Esophagus (tissue), 2 donors: ENCODE data around the gene HIGD1C. TPM values are rescaled to one million over a fixed set of nuclear protein-coding genes. Genes with fewer than 3 reads are reported as not detected.
A peak's percentile ranks its signal among the peaks of the same experiment; 100 is the strongest.
"Not testable (repeated sequence)": the region's sequence is repeated elsewhere in the genome, so short reads cannot be mapped to it uniquely, and the experiment has no call there.

ENCODE experiments used
- H3K27ac ChIP-seq, 2 donors: one replicate each; pipeline ENCODE4 v1.5.1; 2013; ENCODE audit warnings: low read depth in 2 of 2, mild to moderate bottlenecking in 2 of 2, inconsistent platforms in 1 of 2, low read length in 1 of 2, moderate library complexity in 1 of 2
- H3K27me3 ChIP-seq, 2 donors: one replicate each; pipeline ENCODE4 v1.6.1; 2013; ENCODE audit warnings: low read length in 2 of 2, control low read depth in 1 of 2, mild to moderate bottlenecking in 1 of 2; ENCODE audit not compliant: insufficient read depth in 2 of 2, control insufficient read depth in 1 of 2
- H3K36me3 ChIP-seq, 2 donors: one replicate each; pipeline ENCODE4 v1.6.1; 2013; ENCODE audit warnings: low read length in 1 of 2; ENCODE audit not compliant: control insufficient read depth in 2 of 2, insufficient read depth in 2 of 2
- H3K4me1 ChIP-seq, 2 donors: one replicate each; pipeline ENCODE4 v1.6.1; 2013; ENCODE audit warnings: low read length in 1 of 2; ENCODE audit not compliant: control insufficient read depth in 2 of 2, insufficient read depth in 2 of 2
- H3K4me3 ChIP-seq, 2 donors: one replicate each; pipeline ENCODE4 v1.5.1; 2013; ENCODE audit warnings: low read length in 2 of 2, mild to moderate bottlenecking in 2 of 2, low read depth in 1 of 2, moderate library complexity in 1 of 2
- H3K9me3 ChIP-seq, 2 donors: one replicate each; pipeline ENCODE4 v1.6.1; 2013; ENCODE audit warnings: mild to moderate bottlenecking in 2 of 2, low read depth in 1 of 2, low read length in 1 of 2, moderate library complexity in 1 of 2; ENCODE audit not compliant: control insufficient read depth in 2 of 2, insufficient read depth in 1 of 2
- WGBS, 2 donors: extraction: QIAGEN DNeasy Blood & Tissue Kit; methylation state at CpG; one replicate each; pipeline ENCODE4 v1.1.7; 2013; 5-methylcytosine and 5-hydroxymethylcytosine counted together
- polyA plus RNA-seq, 2 donors: library from polyadenylated mRNA; stranded (reverse); fragments of 200-250 nt; gene quantifications; one replicate each; pipeline ENCODE4 v1.2.3, GENCODE V29; 2013
- donor health status: healthy with polysubstance abuse.
- donor health status: Bipolar disorder and iron deficiency.

HIGD1C gene
- polyA plus RNA-seq, 2 donors = not detected

GRCh38 chr12:50929831-50930230 lies 22.5 kb upstream of the HIGD1C start:
- WGBS, 2 donors = 90 to 91% methylated on average over 3 of the region's 3 CpGs
- no peaks in the 10 kb centered on the region for H3K9me3 ChIP-seq
- no peak overlapping the region for H3K4me3 ChIP-seq
- no peak overlapping the region for H3K27ac ChIP-seq
- H3K4me1 ChIP-seq = peaks cover 2 to 7% of the 10 kb centered on the region in 2 donors
- no peaks in the 10 kb centered on the region for H3K27me3 ChIP-seq
- peaks cover 3 to 4% of the 10 kb centered on the region in 2 donors for H3K36me3 ChIP-seq

DNA sequence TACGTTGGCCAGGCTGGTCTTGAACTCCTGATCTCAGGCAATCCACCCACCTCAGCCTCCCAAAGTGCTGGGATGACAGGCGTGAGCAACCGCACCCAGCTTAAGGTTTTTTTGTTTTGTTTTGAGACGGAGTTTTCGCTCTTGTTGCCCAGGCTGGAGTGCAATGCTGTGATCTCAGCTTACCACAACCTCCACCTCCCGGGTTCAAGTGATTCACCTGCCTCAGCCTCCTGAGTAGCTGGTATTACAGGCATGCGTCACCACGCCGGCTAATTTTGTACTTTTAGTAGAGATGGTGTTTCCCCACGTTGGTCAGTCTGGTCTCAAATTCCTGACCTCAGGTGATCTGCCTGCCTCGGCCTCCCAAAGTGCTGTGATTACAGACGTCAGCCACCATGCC lies 21.9 kb upstream of the HIGD1C start:
- H3K9me3 ChIP-seq, H3K4me1 ChIP-seq, H3K4me3 ChIP-seq, H3K27ac ChIP-seq, H3K27me3 ChIP-seq, H3K36me3 ChIP-seq: not testable (repeated sequence)
- WGBS, 2 donors = 85 to 90% methylated on average over 12 of the region's 12 CpGs

DNA sequence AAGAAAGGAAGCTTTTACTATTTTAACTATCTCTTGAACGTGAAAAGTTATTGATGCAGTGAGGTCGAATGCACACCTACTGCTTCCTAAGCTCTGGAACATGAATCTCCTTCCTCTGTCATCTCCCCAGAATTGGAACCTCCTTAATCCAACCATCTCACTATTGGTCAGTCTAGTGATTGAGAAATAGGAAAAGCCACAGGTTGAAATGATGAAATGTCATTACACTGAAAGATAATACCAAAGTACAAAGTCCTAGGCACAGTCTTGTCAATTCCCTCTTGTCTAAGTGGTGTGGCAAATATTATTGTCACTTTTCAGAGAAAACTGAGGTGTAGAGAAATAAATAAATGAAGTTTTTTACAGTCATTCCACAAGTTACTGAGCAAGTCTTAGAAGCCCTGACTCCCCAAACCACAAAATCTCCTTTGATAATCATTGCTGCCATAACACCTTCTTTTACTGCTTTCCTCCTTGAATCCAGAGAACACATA lies 19.5 kb upstream of the HIGD1C start:
- Histone ChIP-seq H3K4me3 (no peak overlapping the region), H3K36me3 (peaks cover 3 to 4% of the 10 kb centered on the region in 2 donors), H3K4me1 (peaks cover under 1 to 12% of the 10 kb centered on the region in 2 donors), H3K27me3 (no peaks in the 10 kb centered on the region), H3K27ac (no peak overlapping the region), H3K9me3 (peaks cover 0 to 3% of the 10 kb centered on the region in 2 donors)
- 57 to 88% methylated on average over 2 of the region's 2 CpGs for WGBS, 2 donors

GRCh38 chr12:50933459-50934124 lies 18.8 kb upstream of the HIGD1C start:
- H3K36me3 ChIP-seq = peaks cover 0 to 4% of the 10 kb centered on the region in 2 donors
- H3K4me1 ChIP-seq = peaks cover 0 to 9% of the 10 kb centered on the region in 2 donors
- H3K4me3 ChIP-seq = no peak overlapping the region
- peaks cover 0 to 3% of the 10 kb centered on the region in 2 donors for H3K9me3 ChIP-seq
- WGBS, 2 donors = 87 to 94% methylated on average over 2 of the region's 2 CpGs
- peak overlapping the region in 1 of 2 donors; percentile 86 for H3K27ac ChIP-seq
- H3K27me3 ChIP-seq = no peaks in the 10 kb centered on the region

GRCh38 chr12:50934371-50934851 lies 17.9 kb upstream of the HIGD1C start:
- WGBS, 2 donors = 21 to 30% methylated on average over 3 of the region's 3 CpGs
- H3K27me3 ChIP-seq = no peaks in the 10 kb centered on the region
- peaks cover 0 to 3% of the 10 kb centered on the region in 2 donors for H3K9me3 ChIP-seq
- peaks cover 0 to 4% of the 10 kb centered on the region in 2 donors for H3K36me3 ChIP-seq
- H3K4me3 ChIP-seq = no peak overlapping the region
- peaks cover 0 to 9% of the 10 kb centered on the region in 2 donors for H3K4me1 ChIP-seq
- H3K27ac ChIP-seq = peak overlapping the region; percentile 71 to 86

DNA sequence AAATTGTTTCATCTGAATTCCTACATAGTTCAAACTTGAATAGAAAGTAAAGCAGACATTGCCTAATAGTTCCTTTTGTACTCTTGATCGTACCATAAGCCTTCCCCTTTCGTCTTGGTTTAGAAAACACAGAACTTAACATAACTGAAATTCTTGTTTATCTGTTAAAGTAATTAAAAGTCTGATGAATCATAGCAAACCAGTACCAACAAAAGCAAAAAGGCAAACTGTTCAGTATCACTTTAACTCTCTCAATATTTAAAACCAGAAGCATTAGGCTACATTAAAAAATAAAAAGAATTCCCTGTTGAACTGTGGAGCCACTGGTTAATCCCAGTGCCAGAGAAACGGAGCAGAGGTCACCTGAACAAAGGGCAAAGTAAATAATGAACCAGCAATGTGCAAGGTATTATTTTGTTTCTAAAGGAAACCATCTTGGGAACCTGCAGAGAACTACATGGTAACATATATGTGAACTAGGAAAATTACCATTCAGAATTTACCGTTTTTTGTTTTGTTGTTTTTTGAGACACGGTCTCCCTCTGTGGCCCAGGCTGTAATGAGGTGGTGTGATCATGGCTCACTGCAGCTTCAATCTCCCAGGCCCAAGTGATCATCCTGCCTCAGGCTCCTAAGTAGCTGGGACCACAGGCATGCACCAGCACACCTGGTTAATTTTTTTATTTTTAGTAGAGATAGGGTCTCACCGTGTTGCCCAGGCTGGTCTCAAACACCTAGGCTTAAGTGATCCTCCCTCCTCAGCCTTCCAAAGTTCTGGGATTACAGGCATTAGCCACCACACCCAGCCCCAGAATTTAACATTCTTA lies 17.1 kb upstream of the HIGD1C start:
- Histone ChIP-seq H3K9me3 (peaks cover 0 to 3% of the 10 kb centered on the region in 2 donors), H3K4me1 (peaks cover 0 to 9% of the 10 kb centered on the region in 2 donors), H3K27ac (peak overlapping the region; percentile 40 to 72), H3K4me3 (no peak overlapping the region), H3K36me3 (peaks cover 0 to 4% of the 10 kb centered on the region in 2 donors), H3K27me3 (no peaks in the 10 kb centered on the region)
- WGBS, 2 donors = 37 to 39% methylated on average over 6 of the region's 6 CpGs

DNA sequence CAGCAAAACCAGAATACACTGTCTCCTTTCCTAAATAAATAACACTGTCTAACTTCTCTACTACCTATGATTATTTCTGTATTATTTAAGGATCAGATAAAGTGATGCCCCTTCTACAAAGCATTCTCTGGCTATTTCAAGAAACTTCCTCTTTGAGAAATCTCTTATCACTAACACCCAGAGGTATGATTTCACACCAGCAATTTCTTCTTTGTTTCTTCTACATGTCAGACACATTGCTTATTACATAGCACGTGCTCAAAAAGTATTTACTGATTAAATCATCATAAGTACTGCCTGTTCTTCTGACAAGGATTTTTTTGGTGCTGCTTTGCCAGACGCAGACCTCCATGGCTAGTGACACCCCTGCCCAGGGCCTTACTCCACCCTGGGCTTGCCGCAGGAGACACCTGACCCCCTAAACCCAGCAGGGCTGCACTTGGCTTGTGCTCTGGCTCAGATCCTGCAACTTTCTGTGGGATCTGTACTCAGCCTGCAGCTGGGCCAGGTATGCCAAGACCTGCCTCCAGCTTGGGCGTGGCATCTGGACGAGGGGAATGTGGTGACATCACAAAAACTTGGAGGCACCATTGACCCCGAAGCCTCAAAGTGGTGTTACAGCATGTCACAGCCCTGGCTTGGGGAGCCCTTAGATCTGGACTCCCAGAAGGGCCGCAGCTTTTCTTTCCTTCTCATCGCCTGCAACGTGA lies 15.4 kb upstream of the HIGD1C start:
- Histone ChIP-seq H3K4me1 (peaks cover 0 to 9% of the 10 kb centered on the region in 2 donors), H3K4me3 (no peak overlapping the region), H3K27me3 (no peaks in the 10 kb centered on the region), H3K9me3 (peaks cover 0 to 3% of the 10 kb centered on the region in 2 donors), H3K36me3 (no peaks in the 10 kb centered on the region), H3K27ac (no peak overlapping the region)
- WGBS, 2 donors = 72 to 73% methylated on average over 9 of the region's 9 CpGs

DNA sequence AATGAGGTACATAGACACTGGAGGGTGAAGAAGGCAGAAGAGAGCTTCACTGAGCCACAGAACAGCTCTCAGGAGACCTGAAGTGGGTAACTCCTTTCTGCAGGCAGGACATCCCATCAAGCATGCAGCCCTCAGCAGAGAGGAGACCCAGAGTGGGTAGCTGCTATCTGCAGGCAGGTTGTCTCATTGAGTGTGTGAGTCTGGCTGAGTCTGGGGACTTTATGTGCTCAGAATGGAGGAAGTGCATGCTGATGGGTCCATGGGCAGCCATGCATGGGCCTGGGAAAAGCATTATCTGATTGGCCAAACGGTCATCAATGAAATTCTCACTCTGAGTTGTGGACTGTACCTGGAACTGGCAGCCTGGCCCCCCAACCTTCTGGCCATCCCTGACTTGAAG lies 14.7 kb upstream of the HIGD1C start:
- no peaks in the 10 kb centered on the region for H3K36me3 ChIP-seq
- peaks cover 0 to 9% of the 10 kb centered on the region in 2 donors for H3K4me1 ChIP-seq
- H3K27me3 ChIP-seq = no peaks in the 10 kb centered on the region
- no peak overlapping the region for H3K4me3 ChIP-seq
- 92 to 96% methylated on average over 1 of the region's 1 CpG for WGBS, 2 donors
- peaks cover 0 to 3% of the 10 kb centered on the region in 2 donors for H3K9me3 ChIP-seq
- no peak overlapping the region for H3K27ac ChIP-seq

DNA sequence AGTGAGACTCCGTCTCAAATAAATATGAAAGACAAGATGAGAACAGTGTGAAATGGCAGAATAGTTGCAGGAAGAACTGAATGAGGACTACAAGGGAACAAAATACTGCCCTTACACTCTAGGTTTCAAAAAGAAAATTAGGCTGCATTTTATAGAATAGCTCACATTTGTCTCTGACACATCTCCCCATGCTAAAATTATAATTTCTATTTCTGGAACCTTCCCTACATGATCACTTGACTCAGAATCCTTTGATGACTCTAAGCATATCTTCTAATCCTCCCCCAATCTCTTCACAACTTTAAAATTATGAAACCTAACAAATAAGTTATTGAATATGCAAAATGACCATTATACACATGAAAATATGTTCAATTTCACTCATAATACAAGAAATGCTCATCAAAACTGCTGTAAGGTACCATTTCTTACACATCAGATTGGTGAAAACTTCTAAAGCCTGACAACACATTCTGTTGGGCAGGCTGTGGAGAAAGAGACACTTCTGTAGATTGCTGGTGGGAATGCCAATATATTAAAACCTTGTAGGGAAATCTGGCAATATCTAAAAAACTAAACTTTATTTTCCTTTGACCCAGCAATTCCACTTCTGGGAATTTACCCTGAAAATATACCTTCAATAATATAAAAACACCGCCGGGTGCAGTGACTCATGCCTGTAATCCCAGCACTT lies 4.3 kb upstream of the HIGD1C start:
- H3K4me3 ChIP-seq = no peak overlapping the region
- H3K27ac ChIP-seq = no peak overlapping the region
- H3K9me3 ChIP-seq = no peaks in the 10 kb centered on the region
- H3K4me1 ChIP-seq = no peaks in the 10 kb centered on the region
- no peaks in the 10 kb centered on the region for H3K27me3 ChIP-seq
- H3K36me3 ChIP-seq = no peaks in the 10 kb centered on the region
- 86 to 87% methylated on average over 3 of the region's 3 CpGs for WGBS, 2 donors
